ENCODE measurements around the gene ASXL2. TPM values are rescaled to one million over a fixed set of nuclear protein-coding genes. Genes with fewer than 3 reads are reported as not detected.

Gene ASXL2
- total RNA-seq, 2 donors from 2014 or later, result 6.6 to 8.3 TPM

- no peak overlapping the region for H3K4me3 ChIP-seq
- WGBS, 2 donors, result 91 to 98% methylated on average over 7 of the region's 7 CpGs
- no peak for DNase-seq
- no peaks in the 10 kb centered on the region for H3K9me3 ChIP-seq
- no peak overlapping the region for H3K27ac ChIP-seq
- H3K27me3 ChIP-seq, result no peaks in the 10 kb centered on the region
- ATAC-seq, result no peak
- no peaks in the 10 kb centered on the region for H3K36me3 ChIP-seq (replicated peaks in 1 of 2; ENCODE audit: insufficient read depth in 1 of 2, low read depth in 2 of 2)
- intact Hi-C loops (cut with DNase I), result no loop called here
- TF ChIP-seq CTCF (IDR thresholded peaks at IDR 0.05) (no peak), POLR2A (IDR thresholded peaks at IDR 0.05) (no peak)
- H3K4me1 ChIP-seq, result no peaks in the 10 kb centered on the region
These were observed 32.3 kb downstream of the ASXL2 start for GRCh38 chr2:25845843-25846505.

- WGBS, 2 donors, result 93 to 100% methylated on average over 1 of the region's 1 CpG
These were observed 34.2 kb downstream of the ASXL2 start for GRCh38 chr2:25844089-25844488.

GRCh38 chr2:25842155-25842554, 36.1 kb downstream of the ASXL2 start:
- H3K36me3 ChIP-seq (replicated peaks in 1 of 2; ENCODE audit: insufficient read depth in 1 of 2, low read depth in 2 of 2), result no peaks in the 10 kb centered on the region
- H3K4me1 ChIP-seq, result peaks cover 4% of the 10 kb centered on the region
- no peak for TF ChIP-seq CTCF (IDR thresholded peaks at IDR 0.05)
- no peak for TF ChIP-seq POLR2A (IDR thresholded peaks at IDR 0.05)
- no peaks in the 10 kb centered on the region for H3K27me3 ChIP-seq
- ATAC-seq, result no peak
- no peak overlapping the region for H3K27ac ChIP-seq
- H3K4me3 ChIP-seq, result no peak overlapping the region
- 90 to 93% methylated on average over 1 of the region's 1 CpG for WGBS, 2 donors
- no peak for DNase-seq
- H3K9me3 ChIP-seq, result no peaks in the 10 kb centered on the region
- intact Hi-C loops (cut with DNase I), result no loop called here

More at GRCh38 chr2:25844089-25844488, 34.2 kb downstream of the ASXL2 start:
- H3K27me3 ChIP-seq, result no peaks in the 10 kb centered on the region
- intact Hi-C loops (cut with DNase I), result no loop called here
- no peaks in the 10 kb centered on the region for H3K4me1 ChIP-seq
- no peak for DNase-seq
- H3K36me3 ChIP-seq (replicated peaks in 1 of 2; ENCODE audit: insufficient read depth in 1 of 2, low read depth in 2 of 2), result no peaks in the 10 kb centered on the region
- no peak overlapping the region for H3K27ac ChIP-seq
- H3K9me3 ChIP-seq, result no peaks in the 10 kb centered on the region
- TF ChIP-seq POLR2A (IDR thresholded peaks at IDR 0.05), result no peak
- no peak overlapping the region for H3K4me3 ChIP-seq
- no peak for ATAC-seq

GRCh38 chr2:25838152-25838756, 40.0 kb downstream of the ASXL2 start:
- H3K27ac ChIP-seq, result peak overlapping the region in 1 of 4 donors; percentile 2
- WGBS, 2 donors, result 65 to 70% methylated on average over 2 of the region's 2 CpGs
- intact Hi-C loops (cut with DNase I), result no loop called here
- DNase-seq, result no peak
- H3K36me3 ChIP-seq (replicated peaks in 1 of 2; ENCODE audit: insufficient read depth in 1 of 2, low read depth in 2 of 2), result no peaks in the 10 kb centered on the region
- H3K4me3 ChIP-seq, result no peak overlapping the region
- ATAC-seq, result no peak
- no peaks in the 10 kb centered on the region for H3K9me3 ChIP-seq
- peaks cover 4% of the 10 kb centered on the region for H3K4me1 ChIP-seq
- TF ChIP-seq POLR2A (IDR thresholded peaks at IDR 0.05) (no peak), CTCF (IDR thresholded peaks at IDR 0.05) (no peak)
- no peaks in the 10 kb centered on the region for H3K27me3 ChIP-seq

GRCh38 chr2:25835906-25836305, 42.4 kb downstream of the ASXL2 start:
- 87 to 95% methylated on average over 2 of the region's 2 CpGs for WGBS, 2 donors
- H3K4me1 ChIP-seq, result peaks cover 4% of the 10 kb centered on the region
- H3K27me3 ChIP-seq, result no peaks in the 10 kb centered on the region
- no peak overlapping the region for H3K27ac ChIP-seq
- intact Hi-C loops (cut with DNase I), result no loop called here
- no peak overlapping the region for H3K4me3 ChIP-seq
- no peaks in the 10 kb centered on the region for H3K9me3 ChIP-seq
- ATAC-seq (no peak), DNase-seq (no peak)
- TF ChIP-seq POLR2A (IDR thresholded peaks at IDR 0.05), result no peak
- no peak for TF ChIP-seq CTCF (IDR thresholded peaks at IDR 0.05)
- H3K36me3 ChIP-seq (replicated peaks in 1 of 2; ENCODE audit: insufficient read depth in 1 of 2, low read depth in 2 of 2), result peaks cover 0 to 5% of the 10 kb centered on the region in 2 donors

Data from body of pancreas (tissue), 4 donors.